ENCODE data around the gene ABCB6.
A peak's percentile ranks its signal among the peaks of the same experiment; 100 is the strongest.

ABCB6 gene

GRCh38 chr2:219182331-219183150 lies 36.2 kb downstream of the ABCB6 start:
- DNase-seq = no peak

GRCh38 chr2:219181531-219181930 lies 37.2 kb downstream of the ABCB6 start:
- DNase-seq = no peak

GRCh38 chr2:219180961-219181360 lies 37.8 kb downstream of the ABCB6 start:
- DNase-seq = no peak

- no peak for DNase-seq
These were observed 38.9 kb downstream of the ABCB6 start for GRCh38 chr2:219179601-219180465.

- DNase-seq = peak; percentile 15
These were observed 40.2 kb downstream of the ABCB6 start for GRCh38 chr2:219178377-219179175.

GRCh38 chr2:219177552-219178376 lies 41.0 kb downstream of the ABCB6 start, which contains the start of gene RETREG2:
RETREG2 (plus strand) TSS chr2:219178275; CDS start chr2:219178353, 78 bp downstream.
- DNase-seq = peak; percentile 87

GRCh38 chr2:219176818-219177551 lies 41.8 kb downstream of the ABCB6 start, which contains the start of gene CNPPD1:
CNPPD1 (minus strand) TSS chr2:219176925; CDS start chr2:219176828, 97 bp downstream.
- peak; percentile 82 for DNase-seq

GRCh38 chr2:219175928-219176817 lies 42.6 kb downstream of the ABCB6 start:
- DNase-seq = peak; percentile 29

- no peak for DNase-seq
These were observed 43.3 kb downstream of the ABCB6 start for GRCh38 chr2:219175486-219175885.

- no peak for DNase-seq
These were observed 44.0 kb downstream of the ABCB6 start for GRCh38 chr2:219174801-219175200.

GRCh38 chr2:219174146-219174545 lies 44.6 kb downstream of the ABCB6 start:
- no peak for DNase-seq

GRCh38 chr2:219173176-219173575 lies 45.6 kb downstream of the ABCB6 start:
- DNase-seq = no peak

GRCh38 chr2:219172231-219173154 lies 46.3 kb downstream of the ABCB6 start:
- no peak for DNase-seq

- DNase-seq = peak; percentile 72
These were observed 47.5 kb downstream of the ABCB6 start for GRCh38 chr2:219171231-219171651.

GRCh38 chr2:219169930-219170654 lies 48.7 kb downstream of the ABCB6 start, which contains the start of gene SLC23A3:
SLC23A3 (minus strand) TSS chr2:219170029; CDS start chr2:219169984, 45 bp downstream.
- DNase-seq = no peak

GRCh38 chr2:219168932-219169331 lies 49.8 kb downstream of the ABCB6 start:
- no peak for DNase-seq

GRCh38 chr2:219168526-219168925 lies 50.2 kb downstream of the ABCB6 start:
- no peak for DNase-seq

- no peak for DNase-seq
These were observed 50.8 kb downstream of the ABCB6 start for GRCh38 chr2:219167997-219168396.
